COR-L47 (cell line): ENCODE measurements around the gene UBXN11.

ENCODE experiments used
- DNase-seq: peaks from one replicate; lab custom pipeline; 2025; lab: John Stamatoyannopoulos, UW

Gene UBXN11

GRCh38 chr1:26268290-26269197 is 37.9 kb downstream of the UBXN11 start:
- no peak for DNase-seq

DNA sequence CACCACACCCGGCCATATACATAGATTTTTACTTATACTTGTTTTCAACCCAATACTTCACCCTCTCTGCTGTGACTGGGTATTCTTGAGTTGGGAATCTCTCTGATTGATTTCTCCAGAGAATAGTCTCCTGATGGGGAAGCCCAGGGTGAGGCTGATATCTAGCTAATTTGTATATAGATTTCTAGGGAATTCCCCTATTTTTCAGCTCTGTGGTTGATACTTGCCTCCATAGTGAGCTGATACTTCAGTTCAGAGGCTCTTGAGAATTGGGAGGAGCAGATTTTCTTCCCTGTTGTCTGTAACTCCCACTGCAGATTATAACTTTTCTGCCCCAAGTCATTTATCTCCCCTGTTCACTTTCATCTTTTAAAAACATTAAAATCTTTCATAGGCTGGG is 41.0 kb downstream of the UBXN11 start:
- DNase-seq: no peak

- no peak for DNase-seq
Measured at GRCh38 chr1:26263212-26263611, 43.2 kb downstream of the UBXN11 start.

DNA sequence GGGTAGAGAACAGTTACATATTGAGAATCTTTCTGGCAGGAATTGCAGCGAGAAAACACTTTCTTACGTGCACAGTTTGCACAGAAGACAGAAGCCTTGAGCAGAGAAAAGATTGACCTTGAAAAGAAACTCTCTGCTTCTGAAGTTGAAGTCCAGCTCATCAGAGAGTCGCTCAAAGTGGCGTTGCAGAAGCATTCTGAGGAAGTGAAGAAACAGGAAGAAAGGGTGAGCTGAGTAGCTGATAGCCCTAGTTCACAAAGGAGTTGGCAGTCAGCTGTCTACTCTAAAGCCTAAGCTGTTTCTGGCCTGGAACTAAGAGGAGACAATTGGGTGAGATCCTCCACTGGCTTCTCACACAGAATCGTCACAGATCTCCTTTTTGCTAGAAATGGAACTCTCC is 46.9 kb downstream of the UBXN11 start:
- DNase-seq: no peak

- DNase-seq: no peak
Measured at GRCh38 chr1:26259005-26259404, 47.4 kb downstream of the UBXN11 start.

DNA sequence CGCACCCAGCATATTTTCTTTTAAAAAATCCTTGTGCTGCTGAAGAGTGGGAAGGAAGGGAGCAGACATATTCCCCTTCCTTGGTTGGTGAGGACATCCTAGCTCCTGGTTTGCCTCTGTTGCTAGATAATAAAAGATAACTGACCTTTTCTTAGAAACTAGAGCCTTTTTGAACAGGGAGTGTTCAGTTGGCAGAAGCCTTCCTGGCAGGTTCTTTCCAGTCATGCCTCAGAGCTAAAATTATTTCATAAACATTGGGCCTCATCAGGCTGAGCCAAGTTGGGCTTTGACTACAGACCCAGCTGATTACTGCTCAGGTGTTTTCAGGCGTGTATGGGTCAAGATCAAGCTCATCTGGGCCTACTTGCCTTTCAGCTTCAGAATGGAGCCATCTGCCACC is 49.2 kb downstream of the UBXN11 start:
- no peak for DNase-seq

- DNase-seq: no peak
Measured at GRCh38 chr1:26254404-26254803, 52.0 kb downstream of the UBXN11 start.

DNA sequence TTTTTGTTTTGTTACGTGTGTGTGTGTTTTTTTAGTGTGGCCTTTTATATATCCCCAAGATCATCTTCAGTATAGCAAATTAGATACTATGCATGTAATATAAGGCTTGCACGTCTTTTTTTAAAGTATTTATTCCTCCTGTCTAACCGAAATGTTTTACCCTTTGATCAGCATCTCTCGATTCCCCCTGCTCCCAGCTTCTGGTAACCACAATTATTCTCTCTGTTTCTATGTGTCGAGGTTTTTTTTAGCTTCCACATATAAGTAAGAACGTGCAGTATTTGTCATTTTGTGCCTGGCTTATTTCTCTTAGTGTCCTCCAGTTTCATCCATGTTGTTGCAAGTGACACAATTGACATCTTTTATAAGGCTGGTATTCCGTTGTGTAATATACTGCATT is 53.7 kb downstream of the UBXN11 start:
- no peak for DNase-seq

DNA sequence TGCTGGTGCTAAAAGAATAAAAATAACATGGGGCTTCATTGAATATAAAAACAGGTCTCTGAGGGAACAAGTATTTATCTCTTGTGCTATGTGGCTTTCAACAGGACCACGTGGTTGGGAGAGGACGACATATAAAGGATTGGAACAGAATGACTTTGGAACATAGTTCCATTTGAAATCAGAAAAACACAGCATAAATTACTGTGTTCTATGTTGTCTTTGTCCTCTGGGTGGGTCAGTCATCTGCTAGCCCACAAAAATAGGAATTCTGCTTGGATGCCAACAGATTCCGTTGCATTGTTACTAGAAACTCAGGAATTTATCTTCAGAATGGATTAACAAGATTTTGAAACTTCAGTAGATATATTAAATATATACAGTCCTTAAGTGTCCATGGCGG is 66.5 kb downstream of the UBXN11 start:
- DNase-seq: no peak

DNA sequence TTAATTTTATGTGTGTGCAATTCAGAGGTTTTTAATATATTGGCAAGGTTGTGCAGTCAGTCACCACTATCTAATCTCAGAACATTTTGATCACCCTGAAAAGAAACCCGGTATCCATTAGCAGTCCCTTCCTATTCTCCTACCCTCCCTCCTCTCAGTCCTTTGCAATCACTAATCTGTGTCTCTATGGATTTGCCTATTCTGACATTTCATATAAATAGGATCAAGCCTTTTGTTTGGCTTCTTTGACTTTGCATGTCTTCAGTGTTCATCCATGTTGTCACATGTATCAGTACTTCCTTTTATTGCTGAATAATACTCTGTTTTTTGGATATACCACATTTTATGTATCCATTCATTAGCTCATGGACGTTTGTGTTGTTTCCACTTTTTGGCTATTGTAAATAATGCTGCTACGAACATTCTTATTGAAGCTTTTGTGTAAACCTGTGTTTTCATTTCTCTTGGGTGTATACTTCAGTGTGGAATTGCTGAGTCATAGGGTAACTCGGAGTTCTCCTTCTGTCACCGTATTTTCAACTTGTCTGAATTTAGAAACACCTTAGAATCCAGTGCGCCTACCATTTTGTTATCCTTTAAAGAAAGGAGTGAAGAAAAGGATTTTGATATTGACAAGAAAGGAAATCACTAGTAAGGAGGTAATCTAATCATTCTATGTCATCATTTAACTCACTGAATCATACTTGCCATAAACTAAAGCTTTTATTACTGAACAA is 69.0 kb downstream of the UBXN11 start:
- DNase-seq: no peak

DNA sequence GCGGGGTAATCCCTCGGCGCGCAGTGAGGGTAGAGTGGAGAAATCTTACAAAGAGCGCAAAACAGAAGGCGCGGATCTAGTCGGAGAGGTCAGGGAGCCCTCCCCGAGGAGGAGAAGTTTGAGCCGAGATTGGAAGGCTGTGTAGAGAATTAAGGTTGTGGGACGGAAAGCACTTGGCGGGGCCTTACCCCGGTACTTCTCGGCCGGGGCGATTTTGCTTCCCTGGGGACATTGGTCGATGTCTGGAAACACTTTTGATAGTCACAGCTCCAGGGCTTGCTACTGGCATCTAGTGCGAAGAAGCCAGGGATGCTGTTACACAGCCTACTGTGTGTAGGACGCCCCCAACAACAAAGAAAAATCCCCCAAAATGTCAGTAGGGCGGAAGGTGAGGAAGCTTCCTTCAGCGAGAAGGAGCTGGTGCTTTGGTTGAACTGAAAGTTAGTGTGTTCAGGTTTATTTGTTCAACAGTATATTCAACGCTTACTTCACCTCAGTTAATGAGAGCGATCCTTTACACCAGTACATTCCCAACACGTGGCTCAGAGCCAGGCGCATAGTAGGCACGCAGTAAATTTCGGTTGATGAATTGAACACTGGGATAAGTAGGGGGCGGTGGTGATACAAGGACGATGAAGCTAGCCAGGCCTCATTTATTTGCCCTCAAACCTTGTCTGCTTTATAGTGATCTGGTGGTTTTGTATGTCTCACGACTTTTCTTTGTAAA is 71.6 kb downstream of the UBXN11 start:
- DNase-seq: no peak

DNA sequence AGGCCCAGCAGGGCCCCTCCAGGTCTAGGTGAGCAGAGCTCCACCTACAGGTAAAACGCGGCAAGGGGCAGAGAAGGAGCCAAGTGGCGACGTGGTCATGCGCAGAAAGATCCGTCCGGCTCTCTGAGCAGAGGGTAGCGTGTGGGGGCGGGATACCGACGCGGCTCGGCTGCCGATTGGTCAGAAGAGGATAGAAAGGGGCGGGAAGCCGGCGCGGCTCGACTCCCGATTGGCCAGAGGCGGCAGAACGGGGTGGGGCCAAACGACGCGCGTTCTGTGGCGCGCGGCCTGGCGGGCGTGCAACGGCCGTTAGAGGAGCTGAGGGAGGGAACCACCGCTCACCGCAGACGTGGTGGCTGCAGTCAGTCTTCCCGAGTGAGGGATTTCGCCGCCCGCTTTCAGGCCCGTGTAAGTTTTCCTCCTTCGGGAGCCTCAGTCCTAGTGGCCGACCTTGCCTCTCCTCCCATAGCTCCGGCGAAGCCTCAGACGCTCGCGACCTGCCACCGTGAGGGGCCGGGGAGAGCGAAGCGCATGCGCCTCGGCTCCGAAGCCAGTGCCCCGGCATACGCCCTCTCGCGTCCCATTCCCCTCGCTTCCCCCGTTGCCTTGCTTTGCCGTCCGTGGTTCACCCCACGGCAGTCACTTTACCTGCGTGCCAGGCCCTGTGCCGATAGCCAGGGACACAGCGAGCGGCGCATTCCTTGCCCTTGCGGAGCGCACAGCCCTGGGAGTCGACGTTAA is 72.4 kb downstream of the UBXN11 start, which contains the start of gene CEP85:
Gene CEP85 (plus strand): TSS at position 298 of the 741 bp plus-strand sequence. CDS start 5,584 bp downstream, outside the sequence.
- DNase-seq: peak; percentile 97
